HEK293 (cell line): ENCODE measurements around the gene VGLL4.
A peak's percentile ranks its signal among the peaks of the same experiment; 100 is the strongest.

Source experiments
- GLIS1 ChIP-seq: fragments of 450-650 bp; formaldehyde crosslinking; IDR thresholded peaks from 2 replicates; pipeline ENCODE4 v1.5.1; 2016; ENCODE audit warnings: missing biosample characterization, missing genetic modification characterization
- MZF1 ChIP-seq: fragments of 450-650 bp; formaldehyde crosslinking; IDR thresholded peaks from 2 replicates; pipeline ENCODE4 v1.5.1; 2017; ENCODE audit warnings: missing biosample characterization, missing genetic modification characterization, borderline replicate concordance
- PRDM1 ChIP-seq: fragments of 450-650 bp; formaldehyde crosslinking; IDR thresholded peaks from 2 replicates; pipeline ENCODE4; 2016; ENCODE audit warnings: missing biosample characterization, missing genetic modification characterization
- PRDM2 ChIP-seq: fragments of 450-650 bp; formaldehyde crosslinking; IDR thresholded peaks from 2 replicates; pipeline ENCODE4 v1.5.1; 2016; ENCODE audit warnings: missing biosample characterization, missing genetic modification characterization, borderline replicate concordance
- PRDM4 ChIP-seq: fragments of 450-650 bp; formaldehyde crosslinking; IDR thresholded peaks from 2 replicates; pipeline ENCODE4 v1.5.1; 2017; ENCODE audit warnings: missing biosample characterization, missing genetic modification characterization
- SP3 ChIP-seq: fragments of 450-650 bp; formaldehyde crosslinking; IDR thresholded peaks from 2 replicates; pipeline ENCODE4 v1.5.1; 2016; ENCODE audit warnings: missing biosample characterization, missing genetic modification characterization
- SP7 ChIP-seq: fragments of 450-650 bp; formaldehyde crosslinking; IDR thresholded peaks from 2 replicates; pipeline ENCODE4 v1.5.1; 2016; ENCODE audit warnings: missing biosample characterization, missing genetic modification characterization
- ZBTB1 ChIP-seq: fragments of 450-650 bp; formaldehyde crosslinking; IDR thresholded peaks from 2 replicates; pipeline ENCODE4 v1.5.1; 2016; ENCODE audit warnings: missing biosample characterization, missing genetic modification characterization
- ZBTB8A ChIP-seq: fragments of 450-650 bp; formaldehyde crosslinking; IDR thresholded peaks from 2 replicates; pipeline ENCODE4 v1.5.1; 2016; ENCODE audit warnings: missing biosample characterization, missing genetic modification characterization
- ZNF140 ChIP-seq: fragments of 450-650 bp; formaldehyde crosslinking; IDR thresholded peaks from 2 replicates; pipeline ENCODE4 v1.5.1; 2016; ENCODE audit warnings: missing biosample characterization, missing genetic modification characterization
- ZNF214 ChIP-seq: fragments of 450-650 bp; formaldehyde crosslinking; IDR thresholded peaks from 2 replicates; pipeline ENCODE4 v1.5.1; 2017; ENCODE audit warnings: missing biosample characterization, mild to moderate bottlenecking, missing genetic modification characterization, borderline replicate concordance
- ZNF239 ChIP-seq: fragments of 450-650 bp; formaldehyde crosslinking; IDR thresholded peaks from 2 replicates; pipeline ENCODE4 v1.5.1; 2016; ENCODE audit warnings: missing biosample characterization, missing genetic modification characterization
- ZNF274 ChIP-seq, 2 experiments: fragments of 200-500 bp in 1 of 2; fragments of 450-650 bp in 1 of 2; sonication (Bioruptor generic) in 1 of 2; formaldehyde crosslinking in 1 of 2; IDR thresholded peaks; 2 replicates each; pipeline versions ENCODE4 v1.5.1 to v1.6.1; 2014 to 2016; ENCODE audit warnings: borderline replicate concordance in 1 of 2, inconsistent platforms in 1 of 2, low read length in 1 of 2, missing biosample characterization in 1 of 2, missing genetic modification characterization in 1 of 2
- ZNF280C ChIP-seq: fragments of 450-650 bp; formaldehyde crosslinking; IDR thresholded peaks from 2 replicates; pipeline ENCODE4 v1.5.1; 2016; ENCODE audit warnings: missing biosample characterization, missing genetic modification characterization
- ZNF292 ChIP-seq: fragments of 450-650 bp; formaldehyde crosslinking; IDR thresholded peaks from 2 replicates; pipeline ENCODE4 v1.5.1; 2016; ENCODE audit warnings: low read depth, missing biosample characterization, missing genetic modification characterization, borderline replicate concordance
- ZNF558 ChIP-seq: fragments of 450-650 bp; formaldehyde crosslinking; IDR thresholded peaks from 2 replicates; pipeline ENCODE4 v1.5.1; 2016; ENCODE audit warnings: missing biosample characterization, missing genetic modification characterization
- ZNF560 ChIP-seq: fragments of 450-650 bp; formaldehyde crosslinking; IDR thresholded peaks from 2 replicates; pipeline ENCODE4 v1.5.1; 2017; ENCODE audit warnings: missing biosample characterization, missing genetic modification characterization, borderline replicate concordance
- ZNF600 ChIP-seq: fragments of 450-650 bp; formaldehyde crosslinking; IDR thresholded peaks from 2 replicates; pipeline ENCODE4 v1.5.1; 2016; ENCODE audit warnings: missing biosample characterization, missing genetic modification characterization
- ZNF623 ChIP-seq: fragments of 450-650 bp; formaldehyde crosslinking; IDR thresholded peaks from 2 replicates; pipeline ENCODE4 v1.5.1; 2016; ENCODE audit warnings: missing biosample characterization, missing genetic modification characterization
- ZNF639 ChIP-seq: fragments of 450-650 bp; formaldehyde crosslinking; IDR thresholded peaks from 2 replicates; pipeline ENCODE4 v1.5.1; 2016; ENCODE audit warnings: missing biosample characterization, missing genetic modification characterization
- ZNF670 ChIP-seq: fragments of 450-650 bp; formaldehyde crosslinking; IDR thresholded peaks from 2 replicates; pipeline ENCODE4 v1.5.1; 2016; ENCODE audit warnings: missing biosample characterization, missing genetic modification characterization, low read depth
- ZNF704 ChIP-seq: fragments of 450-650 bp; formaldehyde crosslinking; IDR thresholded peaks from 2 replicates; pipeline ENCODE4 v1.5.1; 2016; ENCODE audit warnings: missing biosample characterization, missing genetic modification characterization
- TF ChIP-seq, protein P1 (sequence below): fragments of 450-650 bp; formaldehyde crosslinking; IDR thresholded peaks from 2 replicates; pipeline ENCODE4 v1.5.1; 2017; ENCODE audit warnings: missing biosample characterization, missing genetic modification characterization

Gene VGLL4

DNA sequence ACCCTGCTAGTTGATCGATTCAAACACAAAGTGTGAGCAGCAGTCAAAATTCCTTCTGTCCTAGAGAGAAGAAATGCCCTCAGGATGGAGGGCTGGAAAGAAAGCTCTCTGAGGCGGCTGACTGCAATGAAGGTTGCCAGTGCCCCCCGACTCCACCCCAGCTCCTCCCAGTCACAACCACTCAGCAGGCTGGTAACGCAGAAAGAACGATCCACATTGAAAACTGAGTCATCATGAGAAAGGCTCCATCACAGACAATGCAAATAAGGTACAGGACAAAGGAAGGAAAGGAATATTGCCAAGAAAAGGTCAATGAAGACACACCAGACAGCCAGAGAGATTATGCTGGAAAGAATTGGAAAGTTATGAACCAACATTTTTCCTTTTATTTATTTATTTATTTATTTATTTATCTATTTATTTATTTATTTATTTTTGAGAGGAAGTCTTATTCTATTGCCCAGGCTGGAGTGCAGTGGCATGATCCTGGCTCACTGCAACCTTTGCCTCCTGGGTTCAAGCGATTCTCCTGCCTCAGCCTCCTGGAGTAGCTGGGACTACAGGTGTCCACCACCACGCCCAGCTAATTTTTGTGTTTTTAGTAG, 17.4 kb upstream of the VGLL4 start (continued):
- TF ChIP-seq ZNF239 (tag by site-specific recombination): no peak
- no peak for TF ChIP-seq ZNF280C (tag by site-specific recombination)
- TF ChIP-seq SP3 (tag by site-specific recombination): peak; percentile 21; the same call in 1 of the 2 replicates
- peak; percentile 17; the same call in 1 of the 2 replicates for TF ChIP-seq ZNF214 (tag by site-specific recombination)
- TF ChIP-seq ZNF560 (tag by site-specific recombination): peak; percentile 63; the same call in 1 of the 2 replicates
- peak; percentile 61 for TF ChIP-seq ZBTB8A (tag by site-specific recombination)
- peak; percentile 37; the same call in 1 of the 2 replicates for TF ChIP-seq MZF1 (tag by site-specific recombination)
- TF ChIP-seq GLIS1 (tag by site-specific recombination): no peak
- no peak for TF ChIP-seq PRDM4 (tag by site-specific recombination)
- TF ChIP-seq ZNF292 (tag by site-specific recombination): 0 out of 2 replicates have a peak, but pooled peaks have one; percentile 52
- peak; percentile 59; the same call in 1 of the 2 replicates for TF ChIP-seq ZNF558 (tag by site-specific recombination)
- TF ChIP-seq ZBTB1 (tag by site-specific recombination): 0 out of 2 replicates have a peak, but pooled peaks have one; percentile 18
- TF ChIP-seq, protein P1, sequence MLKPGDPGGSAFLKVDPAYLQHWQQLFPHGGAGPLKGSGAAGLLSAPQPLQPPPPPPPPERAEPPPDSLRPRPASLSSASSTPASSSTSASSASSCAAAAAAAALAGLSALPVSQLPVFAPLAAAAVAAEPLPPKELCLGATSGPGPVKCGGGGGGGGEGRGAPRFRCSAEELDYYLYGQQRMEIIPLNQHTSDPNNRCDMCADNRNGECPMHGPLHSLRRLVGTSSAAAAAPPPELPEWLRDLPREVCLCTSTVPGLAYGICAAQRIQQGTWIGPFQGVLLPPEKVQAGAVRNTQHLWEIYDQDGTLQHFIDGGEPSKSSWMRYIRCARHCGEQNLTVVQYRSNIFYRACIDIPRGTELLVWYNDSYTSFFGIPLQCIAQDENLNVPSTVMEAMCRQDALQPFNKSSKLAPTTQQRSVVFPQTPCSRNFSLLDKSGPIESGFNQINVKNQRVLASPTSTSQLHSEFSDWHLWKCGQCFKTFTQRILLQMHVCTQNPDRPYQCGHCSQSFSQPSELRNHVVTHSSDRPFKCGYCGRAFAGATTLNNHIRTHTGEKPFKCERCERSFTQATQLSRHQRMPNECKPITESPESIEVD (tag by site-specific recombination): no peak
- TF ChIP-seq ZNF704: 0 out of 2 replicates have a peak, but pooled peaks have one; percentile 57
- no peak for TF ChIP-seq SP7
- no peak for TF ChIP-seq ZNF274 (IDR thresholded peaks at IDR 0.05; ENCODE audit: low read length)
- TF ChIP-seq ZNF274 (tag by site-specific recombination; IDR thresholded peaks at IDR 0.05; ENCODE audit: borderline replicate concordance): no peak
- TF ChIP-seq ZNF600: peak; percentile 57; the same call in 1 of the 2 replicates
- no peak for TF ChIP-seq ZNF670 (tag by site-specific recombination)
- TF ChIP-seq ZNF623 (tag by site-specific recombination): peak; percentile 82
- TF ChIP-seq PRDM2 (tag by site-specific recombination): no peak
- 0 out of 2 replicates have a peak, but pooled peaks have one; percentile 38 for TF ChIP-seq ZNF639 (tag by site-specific recombination)
- TF ChIP-seq ZNF140 (tag by site-specific recombination): peak; percentile 59; the same call in 1 of the 2 replicates
- no peak for TF ChIP-seq PRDM1 (tag by site-specific recombination)
